Activated CD4-positive, alpha-beta T cell treated with anti-CD3 and anti-CD28 coated beads, Interleukin-2, amount 50 U/mL, for 4 hours (primary cell): Measurements from ENCODE around the gene UIMC1.

Source experiments
- DNase-seq, 2 experiments: peaks; one replicate each; pipeline ENCODE4 v3.0.0-alpha.2; 2020

The UIMC1 gene

DNA sequence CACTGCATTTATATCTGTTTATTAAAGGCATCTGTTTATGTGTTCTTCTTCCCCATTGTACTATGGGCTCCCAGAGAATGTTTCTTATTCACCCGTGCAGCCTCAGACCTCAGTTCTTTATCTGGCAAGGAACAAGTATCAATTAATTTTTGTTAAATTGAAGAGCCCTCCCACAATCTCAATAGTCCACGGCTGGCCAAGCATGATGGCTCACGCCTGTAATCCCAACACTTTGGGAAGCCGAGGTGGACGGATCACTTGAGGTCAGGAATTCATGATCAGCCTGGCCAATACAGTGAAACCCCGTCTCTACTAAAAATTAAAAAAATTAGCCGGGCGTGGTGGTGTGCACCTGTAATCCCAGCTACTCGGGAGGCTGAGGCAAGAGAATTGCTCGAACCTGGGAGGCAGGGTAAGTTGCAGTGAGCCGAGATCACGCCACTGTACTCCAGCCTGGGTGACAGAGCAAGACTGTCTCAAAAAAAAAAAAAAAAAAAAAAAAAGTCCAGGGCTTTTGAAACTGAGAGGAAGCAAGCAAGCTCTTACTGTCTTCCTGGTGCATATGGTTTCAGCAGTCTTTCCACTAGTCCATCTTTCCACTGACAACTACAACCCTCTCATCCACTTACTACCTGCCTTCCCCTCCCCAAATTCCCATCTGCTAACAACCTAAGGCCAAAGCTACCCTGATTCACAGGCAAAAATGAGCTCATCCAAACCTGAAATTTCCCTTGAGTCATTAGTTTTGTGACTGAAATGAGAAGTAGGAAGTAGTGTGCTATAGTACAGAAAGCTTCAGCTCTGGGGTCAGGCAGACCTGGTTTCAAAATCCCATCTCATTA is 105.1 kb downstream of the UIMC1 start:
- no peak for DNase-seq

DNA sequence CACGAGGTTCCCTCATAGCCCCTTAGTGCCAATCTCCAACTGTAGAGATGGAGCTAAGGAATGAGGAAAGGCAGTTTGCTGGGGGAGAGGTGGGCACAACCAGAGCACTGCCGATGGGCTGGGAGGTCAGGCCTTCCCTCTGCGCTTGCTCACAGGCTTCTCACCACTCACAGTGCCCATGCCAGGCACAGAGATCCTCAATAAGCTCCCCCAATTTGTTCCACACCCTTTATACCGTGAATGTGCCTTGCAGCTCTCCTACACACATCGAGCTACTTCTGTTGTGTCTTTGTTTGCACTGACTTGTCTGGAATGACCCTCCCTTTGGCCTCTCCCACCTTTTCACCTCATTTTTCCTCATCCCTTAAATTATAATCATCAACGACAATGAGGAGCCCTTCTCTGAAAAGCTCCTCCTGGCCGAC is 105.8 kb downstream of the UIMC1 start:
- DNase-seq, result no peak

DNA sequence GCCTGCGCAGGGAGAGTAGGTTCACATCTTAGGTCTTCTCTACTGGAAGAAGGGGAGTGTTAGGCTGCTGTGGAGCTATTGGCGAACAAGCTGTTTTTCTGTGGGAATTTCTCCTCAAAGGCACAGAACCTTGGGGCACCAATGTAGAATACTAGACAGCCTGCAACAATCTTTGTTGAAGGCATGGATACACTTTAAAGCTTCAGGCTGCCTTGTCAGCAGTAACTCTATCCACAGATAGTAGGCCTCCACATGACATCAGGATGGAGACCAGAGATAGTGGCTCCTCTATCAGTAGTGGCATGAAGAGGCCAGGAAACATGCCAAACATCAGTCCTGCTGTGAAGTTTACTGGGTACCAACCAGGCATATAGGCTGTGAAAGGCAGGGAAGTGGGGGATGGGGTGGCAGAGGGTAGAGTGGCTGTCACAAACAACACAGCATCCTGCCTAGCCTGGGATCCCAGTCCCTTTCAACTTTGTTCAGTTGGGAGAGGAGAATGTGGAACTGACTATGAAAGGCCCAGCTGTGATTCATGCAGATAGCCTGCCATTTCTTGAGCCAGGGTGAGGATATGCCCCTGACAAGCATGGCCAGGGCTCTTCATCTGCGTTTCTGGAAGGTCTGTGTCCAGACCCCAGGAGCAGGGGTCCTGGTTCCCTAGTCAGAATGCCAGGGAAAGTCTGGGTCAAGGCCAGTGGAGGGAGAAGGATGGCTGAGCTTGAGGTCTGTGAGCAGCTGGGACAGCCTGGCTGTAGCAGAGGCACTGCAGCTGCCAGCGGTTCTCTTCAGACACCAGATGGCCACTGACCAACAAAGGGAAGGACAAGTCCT is 106.4 kb downstream of the UIMC1 start:
- no peak for DNase-seq

DNA sequence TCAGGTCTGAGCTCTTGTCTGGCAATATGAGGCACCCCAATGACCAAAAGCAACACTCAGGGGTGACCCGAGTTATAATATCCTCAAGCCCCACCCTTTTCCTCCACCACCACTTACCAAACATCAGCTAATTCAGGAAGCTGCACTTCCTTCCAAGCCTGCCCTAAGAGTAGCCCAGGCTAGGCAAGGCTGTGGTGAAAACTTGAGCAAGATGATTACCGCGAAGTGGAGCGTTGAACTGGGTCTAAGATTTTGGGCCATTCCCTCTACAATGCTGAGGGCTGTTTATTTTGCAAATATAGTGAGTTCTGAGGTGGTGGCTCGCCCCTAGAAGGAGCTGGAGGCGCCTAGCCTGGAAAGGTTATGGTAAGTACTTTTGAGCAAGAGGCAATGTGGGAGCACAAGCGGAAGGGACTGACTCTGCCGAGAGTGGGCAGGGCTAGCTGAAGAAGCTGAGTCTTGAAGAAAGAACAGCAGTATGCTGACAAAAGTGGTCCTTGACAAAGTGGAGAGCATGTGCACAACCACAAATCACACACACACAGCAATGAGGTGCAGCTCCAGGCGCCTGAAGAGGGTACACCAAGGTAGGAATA is 107.2 kb downstream of the UIMC1 start, which contains the start of gene HK3:
Gene HK3, minus strand, starts transcription at position 51 of the 596 bp plus-strand sequence. CDS start 3,187 bp downstream, outside the sequence.
- no peak for DNase-seq

DNA sequence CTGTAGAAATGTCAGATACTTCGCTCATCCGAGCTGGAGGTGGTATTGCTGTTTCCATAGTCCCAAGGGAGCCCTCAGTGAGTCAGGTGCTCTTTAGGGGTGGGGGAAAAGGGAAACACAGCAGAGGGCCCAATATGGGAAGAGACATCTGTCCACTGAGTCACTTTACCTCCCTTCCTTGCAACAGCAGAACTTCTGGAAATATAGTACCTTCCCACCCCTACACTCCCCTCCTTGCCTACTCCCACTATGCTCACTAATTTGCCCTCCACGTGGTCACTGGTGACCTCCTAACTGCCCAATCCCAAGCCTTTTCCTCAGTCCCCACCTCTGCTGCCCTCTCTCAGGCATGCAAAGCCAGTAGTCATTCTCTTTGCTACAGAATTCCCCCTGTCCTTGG is 109.3 kb downstream of the UIMC1 start:
- DNase-seq, result no peak

DNA sequence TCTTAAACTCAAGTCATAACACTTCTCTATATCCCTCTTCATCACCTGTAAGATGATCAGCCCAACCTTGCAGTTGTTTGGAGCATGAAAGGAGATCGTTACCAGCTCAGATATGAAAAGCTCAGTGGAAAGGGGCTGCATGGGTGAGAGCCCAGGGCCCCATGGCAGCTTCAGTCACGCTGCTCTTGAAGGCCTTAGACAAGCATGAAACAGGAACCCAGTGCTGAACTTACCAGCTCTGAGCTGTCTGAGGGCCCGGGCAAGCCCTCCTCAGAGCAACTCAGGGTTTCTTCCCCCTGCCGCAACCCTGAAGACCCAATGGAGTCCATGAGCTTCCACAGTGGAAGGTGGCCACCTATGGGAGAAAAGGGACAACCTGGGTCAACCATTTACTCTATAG is 110.7 kb downstream of the UIMC1 start:
- no peak for DNase-seq

DNA sequence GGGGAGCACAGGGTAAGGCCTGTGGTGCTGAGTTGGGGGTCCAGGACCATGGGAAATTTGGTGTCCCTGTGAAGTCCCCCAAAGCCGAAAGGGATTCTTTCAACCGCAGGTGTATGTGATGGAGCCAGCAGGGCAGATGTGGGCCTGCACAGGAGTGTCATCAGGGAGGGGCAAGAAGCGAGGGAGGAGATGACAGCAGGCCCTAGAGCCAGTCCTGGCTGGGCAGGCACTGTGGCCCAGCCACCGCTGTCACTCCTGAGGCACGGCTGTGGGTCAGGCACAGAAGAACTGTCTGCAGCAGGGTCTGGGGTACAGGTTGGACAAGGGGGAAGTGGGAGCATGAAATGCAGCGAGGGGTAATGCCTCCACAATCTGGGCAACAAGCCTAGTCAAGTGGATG is 112.3 kb downstream of the UIMC1 start:
- no peak for DNase-seq

DNA sequence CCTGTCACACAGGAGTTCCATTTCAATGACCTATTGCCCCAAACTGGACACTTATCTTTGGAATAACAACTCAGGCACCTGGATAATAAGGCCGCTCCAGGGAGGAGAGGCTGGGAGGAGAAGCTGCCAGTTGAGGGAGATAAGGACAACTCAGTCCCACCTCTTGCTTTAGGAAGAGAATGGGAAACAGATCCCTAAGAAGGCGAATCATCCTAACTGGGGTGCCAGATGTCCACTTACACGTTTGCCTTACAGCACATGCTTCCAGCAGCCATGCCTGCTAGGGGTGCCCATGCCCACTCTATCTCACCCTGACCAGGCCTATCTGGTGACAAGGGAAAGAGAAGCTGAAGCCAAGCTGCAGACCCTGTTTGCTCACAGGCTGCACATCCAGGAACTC is 113.9 kb downstream of the UIMC1 start:
- no peak for DNase-seq

DNA sequence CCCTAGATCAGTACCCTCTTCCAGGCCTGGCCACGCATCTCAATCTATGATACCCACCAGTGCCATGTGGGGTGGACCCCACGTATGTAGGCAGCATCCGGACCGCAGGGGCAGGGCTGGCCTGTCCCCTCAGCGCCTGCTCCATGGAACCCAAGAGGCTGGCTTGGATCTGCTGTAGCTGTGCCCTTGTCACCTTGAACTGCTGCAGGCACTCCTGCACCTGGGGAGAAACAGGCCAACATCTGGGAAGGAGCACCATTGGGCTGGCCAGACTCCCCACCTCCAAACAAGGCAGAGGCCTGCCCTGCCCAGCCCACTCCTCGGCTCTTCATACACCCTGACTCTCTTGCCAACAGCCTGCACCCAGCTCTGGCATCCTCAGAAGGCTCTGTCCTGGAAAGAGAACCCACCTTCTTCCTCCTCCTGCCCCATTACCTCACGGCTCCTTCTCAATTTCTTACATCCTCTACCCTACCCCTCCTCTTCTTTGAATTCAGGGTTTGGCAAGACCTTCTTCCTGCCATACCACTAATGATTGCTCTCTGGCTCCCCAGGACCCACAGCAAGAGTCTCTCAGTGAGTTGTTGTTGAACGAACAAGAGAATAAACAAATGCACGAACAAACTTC is 115.1 kb downstream of the UIMC1 start:
- DNase-seq, result no peak

DNA sequence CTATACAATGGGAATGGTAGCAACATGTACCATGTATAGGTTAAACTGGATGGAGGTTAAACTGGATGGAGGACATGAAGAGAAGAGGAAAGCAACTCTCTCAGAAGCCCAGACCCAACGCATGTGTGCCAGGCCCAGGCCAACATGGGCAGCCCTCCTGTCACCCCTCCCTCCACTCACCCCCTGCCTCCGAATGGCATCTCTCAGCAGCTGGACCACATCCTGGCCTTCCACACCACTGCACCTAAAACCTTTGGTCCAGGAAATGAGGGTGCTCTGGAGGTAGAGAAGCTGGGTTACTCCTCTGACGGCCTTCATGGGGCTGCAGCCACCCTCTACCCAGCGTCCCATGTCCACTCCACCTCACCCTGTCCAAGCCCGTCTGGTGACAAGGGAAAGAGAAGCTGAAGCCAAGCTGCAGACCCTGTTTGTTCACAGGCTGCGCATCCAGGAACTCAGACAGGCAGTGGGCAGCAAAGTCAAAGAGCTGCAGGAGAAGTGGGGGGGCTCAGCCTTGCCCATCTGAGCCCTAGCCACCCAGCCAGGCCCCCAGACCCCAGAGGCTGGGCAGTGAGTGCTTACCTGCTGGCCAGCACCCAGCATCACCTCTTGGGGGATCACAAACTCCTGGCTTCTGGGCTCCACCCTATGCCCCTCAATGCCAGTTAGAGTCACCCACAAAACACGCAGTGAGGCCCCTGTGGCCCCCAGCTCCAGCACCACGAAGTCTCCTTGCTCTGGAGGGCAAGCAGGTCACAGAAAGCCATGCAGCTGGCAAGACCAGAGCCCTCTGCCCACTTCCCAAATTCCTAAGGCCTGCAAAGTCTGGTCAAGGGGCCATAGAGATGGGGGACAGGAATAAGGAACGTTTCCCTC is 115.9 kb downstream of the UIMC1 start:
- DNase-seq, result no peak

DNA sequence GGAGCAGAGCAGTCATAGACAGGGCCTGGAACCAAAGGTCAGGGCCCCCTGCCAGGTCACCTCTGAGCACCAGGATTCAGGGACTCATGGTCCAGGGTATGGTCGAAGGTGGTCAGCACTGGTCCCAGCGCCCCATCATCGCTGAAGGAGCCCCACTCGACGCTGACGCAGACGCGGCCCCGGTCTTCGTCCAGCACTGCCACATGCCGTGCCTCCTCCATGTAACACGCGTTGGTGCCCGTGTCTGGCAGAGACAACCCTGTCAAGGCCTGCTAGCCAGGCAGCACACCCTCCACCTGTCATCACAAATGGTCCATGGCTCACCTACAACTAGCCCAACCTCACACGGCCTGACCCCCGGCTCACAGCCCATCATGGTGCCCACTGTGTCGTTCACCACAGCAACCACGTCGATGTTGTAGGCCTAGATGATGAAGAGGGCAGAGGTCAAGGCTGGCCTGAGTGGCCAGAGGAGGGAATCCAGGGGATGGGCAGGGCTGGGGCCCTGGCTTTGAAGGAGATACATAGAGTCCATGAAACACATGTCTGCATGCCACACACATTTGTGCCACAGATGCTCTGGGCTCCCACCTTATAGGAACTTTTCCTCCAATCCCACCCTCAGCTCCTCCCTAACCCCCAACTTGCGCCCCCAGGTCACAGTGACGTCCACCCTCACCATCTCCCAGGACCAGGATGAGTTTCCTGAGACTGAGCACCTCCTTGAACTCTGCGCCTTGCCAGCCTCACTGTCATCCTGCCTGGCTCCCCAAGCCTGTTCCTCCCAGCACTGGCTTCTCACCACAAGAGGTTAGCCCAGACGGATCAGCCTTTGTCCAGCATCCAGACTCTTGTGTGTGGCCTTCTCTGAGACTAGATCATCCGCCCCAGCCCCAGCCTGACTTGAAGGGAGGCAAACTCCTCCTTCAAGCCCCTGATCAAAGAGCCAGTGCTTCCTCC is 117.0 kb downstream of the UIMC1 start:
- DNase-seq, result no peak

DNA sequence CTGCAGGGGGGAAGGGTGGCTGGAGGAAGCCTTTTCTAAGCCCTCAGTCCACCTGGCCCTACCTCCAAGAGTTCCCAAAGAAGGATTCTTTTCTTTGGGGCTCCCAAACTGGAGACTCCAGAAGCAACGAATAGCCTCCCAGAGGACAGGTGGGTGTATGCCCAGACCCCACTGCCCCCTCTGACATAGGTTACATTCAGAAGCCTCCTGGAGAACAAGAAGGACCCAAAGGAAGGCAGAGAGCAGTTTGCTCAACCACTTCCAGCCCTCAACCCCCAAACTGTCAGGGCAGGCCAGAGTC is 117.8 kb downstream of the UIMC1 start:
- no peak for DNase-seq

DNA sequence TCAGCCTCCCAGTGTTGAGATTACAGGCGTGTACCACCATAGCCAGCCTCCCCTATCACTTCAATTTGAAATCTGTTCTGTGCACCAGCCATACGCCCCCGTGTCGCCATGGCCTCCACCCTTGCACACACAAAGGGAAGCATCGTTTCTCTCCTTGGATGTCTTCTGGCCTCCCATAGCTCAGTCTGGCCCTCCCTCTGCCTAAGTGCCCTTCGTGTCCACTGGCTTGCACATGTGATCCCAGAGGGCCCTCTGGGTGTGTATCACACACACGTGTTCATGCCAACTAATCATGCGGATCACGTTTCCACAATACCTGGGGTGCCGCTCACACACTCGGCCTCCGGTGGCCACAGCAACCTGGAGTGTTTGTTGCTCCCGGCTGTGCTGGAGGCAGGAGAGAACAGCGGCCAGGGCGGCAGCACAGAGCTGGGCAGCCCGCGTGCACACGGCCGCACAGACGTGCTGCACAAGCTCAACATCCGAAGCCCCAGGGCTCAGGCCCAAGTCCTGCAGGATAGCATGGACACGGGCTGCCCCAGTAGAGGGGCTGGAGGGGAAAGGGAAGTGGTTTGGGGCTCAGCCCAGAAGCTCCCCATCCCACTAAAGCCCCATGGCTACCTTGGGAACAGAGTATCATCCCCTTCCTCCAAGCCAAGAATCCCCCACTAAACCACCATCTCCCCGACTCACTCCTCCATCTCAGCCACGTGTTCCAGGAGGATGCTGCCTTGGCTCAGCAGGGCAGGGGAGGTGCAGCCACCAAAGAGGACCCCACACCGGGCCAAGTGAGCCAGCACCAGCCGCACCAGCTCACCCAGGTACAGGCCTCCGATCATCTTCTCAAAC is 118.3 kb downstream of the UIMC1 start:
- no peak for DNase-seq

DNA sequence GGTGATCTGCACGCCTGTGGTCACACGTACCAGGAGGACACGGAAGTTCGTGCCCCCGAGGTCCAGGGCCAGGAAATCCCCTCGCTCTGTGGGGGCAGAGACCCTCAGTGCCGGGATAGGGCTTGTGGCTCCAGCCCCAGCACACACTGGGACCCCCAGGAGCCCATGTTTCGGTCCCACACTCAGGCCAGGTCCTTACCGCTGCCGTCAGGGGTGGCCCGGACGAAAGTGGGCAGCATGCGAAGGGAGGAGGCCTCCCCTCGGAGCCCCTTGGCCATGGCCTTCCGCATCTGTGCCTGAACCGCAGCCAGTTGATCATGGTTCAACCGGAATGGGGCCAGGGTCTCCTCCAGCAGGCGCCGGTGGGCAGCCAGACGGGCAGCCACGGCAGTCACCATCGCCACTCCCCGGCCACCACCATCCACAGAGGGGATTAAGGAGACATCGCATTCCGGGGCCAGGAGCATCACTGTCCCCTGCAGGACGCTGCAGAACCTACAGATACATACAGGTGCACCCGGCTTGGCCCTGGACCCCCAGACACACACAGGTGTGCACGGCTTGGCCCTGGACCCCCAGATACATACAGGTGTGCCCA is 119.2 kb downstream of the UIMC1 start:
- DNase-seq, result no peak

DNA sequence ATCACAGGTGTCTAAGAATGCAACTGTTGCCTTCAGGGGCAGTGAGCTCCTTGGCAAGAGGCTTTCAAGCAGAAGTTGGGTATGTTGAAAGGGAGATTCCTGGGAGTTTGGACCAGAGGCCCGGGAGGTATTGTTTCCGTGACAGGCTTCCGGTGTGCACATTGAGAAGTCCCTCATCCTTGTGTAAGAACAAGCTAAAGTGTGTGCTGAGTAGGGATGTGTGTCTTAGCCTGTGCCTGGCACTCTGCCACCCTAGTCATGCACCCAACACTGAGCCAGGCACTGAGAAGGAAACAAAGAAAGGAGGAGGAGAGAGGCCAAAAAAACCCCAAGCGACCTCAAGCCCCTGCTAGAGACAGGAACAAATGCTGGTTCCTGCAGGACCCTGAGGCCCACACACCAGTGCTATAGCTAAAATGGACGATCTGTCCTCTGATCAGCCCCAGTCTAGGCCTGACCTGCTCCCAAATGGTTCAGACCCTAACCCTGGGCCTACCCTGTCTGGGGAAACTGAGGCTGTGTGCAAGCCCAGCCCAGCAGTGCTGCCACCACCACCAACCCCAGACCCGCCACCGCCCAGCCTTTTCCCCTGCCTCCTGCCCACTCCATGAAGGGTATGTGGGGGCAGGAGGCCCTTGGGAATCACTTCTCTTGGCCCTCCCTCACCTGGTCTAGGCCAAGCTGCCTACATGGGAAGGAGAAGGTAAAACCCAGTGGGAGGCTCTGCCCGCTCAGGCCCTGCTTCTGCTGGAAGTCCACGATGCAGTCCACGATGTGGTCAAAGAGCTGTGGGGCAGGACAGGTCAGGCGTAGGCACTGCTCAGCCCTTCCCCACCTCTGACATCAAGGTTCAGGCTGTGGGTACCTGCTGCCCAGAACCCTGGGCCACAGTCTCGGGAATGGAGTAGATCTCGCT is 120.0 kb downstream of the UIMC1 start:
- DNase-seq, result no peak

DNA sequence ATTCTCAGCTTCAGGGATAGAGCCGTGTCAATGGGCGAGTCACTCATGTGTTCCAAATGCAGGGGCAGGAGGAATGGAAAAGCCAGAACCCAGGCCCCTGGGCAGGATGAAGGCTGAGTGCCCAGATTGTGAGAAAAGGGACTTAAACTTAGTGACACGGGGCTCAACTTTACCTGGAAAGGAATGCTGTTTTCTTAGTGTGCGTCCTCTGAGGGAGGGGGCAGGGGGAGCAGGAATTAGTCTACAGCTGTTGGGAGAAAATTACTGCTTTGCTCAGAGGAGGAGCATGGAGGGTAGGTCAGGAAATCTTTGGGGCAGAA is 122.0 kb downstream of the UIMC1 start:
- no peak for DNase-seq

DNA sequence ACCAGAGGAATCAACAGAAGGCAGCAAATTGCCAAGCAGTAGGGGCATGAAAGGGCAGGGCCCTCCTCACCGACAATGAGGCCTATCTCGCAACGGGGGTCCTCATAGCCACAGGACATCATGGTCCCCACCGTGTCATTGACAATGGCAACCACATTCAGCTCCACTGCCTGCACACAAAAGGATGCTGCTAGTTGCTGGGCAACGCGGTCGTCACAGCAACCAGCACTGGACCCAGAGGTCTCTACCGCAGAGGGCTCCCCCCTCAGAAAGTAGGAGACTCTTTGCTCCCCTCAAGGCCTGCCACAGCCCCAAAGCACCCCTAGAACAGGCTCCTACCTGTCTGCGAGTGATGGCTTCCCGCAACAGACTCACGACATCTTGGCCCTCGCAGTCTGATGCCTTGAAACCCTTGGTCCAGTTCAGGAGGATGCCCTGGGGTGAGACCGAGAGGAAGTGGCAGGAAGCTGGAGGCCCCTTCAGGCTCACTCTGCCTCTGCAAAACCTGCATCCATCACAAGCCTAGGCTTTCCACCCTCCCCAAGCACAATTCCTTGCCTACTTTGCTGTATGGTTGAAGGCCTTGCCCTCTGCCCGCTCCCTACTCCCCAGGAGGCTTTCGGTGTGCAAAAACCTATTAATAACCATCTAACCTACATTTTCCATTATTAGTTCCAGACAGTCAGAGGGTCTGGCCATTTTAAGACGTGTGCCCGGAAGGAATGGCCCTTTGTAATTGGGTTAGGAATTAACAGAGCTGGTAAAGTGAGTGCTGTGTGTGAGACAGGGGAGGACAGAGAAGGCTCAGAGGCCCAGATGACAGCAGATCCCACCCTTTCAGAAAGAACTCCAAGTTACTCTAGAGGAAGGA is 122.6 kb downstream of the UIMC1 start:
- no peak for DNase-seq

DNA sequence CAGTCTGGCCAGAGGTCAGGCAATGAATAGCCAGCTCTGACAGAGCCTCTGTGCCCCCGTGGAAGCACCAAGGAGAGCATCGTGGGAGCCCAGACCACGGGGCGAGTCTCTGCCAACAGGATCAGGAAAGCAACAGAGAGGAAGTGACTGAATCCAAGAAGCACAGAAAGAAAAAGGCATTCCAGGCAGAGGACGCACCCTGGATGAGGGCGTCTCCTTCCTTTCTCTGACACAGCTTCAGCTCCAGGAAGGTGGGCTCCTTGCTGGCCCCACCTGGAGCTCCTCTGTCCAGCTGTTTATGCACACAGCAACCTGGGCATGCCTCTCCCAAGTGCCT is 124.0 kb downstream of the UIMC1 start:
- no peak for DNase-seq
